ENCODE measurements around the gene AFF3. TPM values are rescaled to one million over a fixed set of nuclear protein-coding genes. Genes with fewer than 3 reads are reported as not detected.

The AFF3 gene
- total RNA-seq, 3 donors from 2014 or later, result 4.2 to 56.6 (median 5.2) TPM

GRCh38 chr2:100184055-100184737 lies 41.8 kb upstream of the AFF3 start:
- ATAC-seq, result no peak
- H3K4me1 ChIP-seq (ENCODE audit: low read depth), result no peaks in the 10 kb centered on the region
- intact Hi-C loops (cut with DNase I, micrococcal nuclease), result no loop called here
- TF ChIP-seq CTCF (IDR thresholded peaks at IDR 0.05), result no peak
- H3K36me3 ChIP-seq (ENCODE audit: low read depth), result no peaks in the 10 kb centered on the region
- DNase-seq, result no peak
- no peaks in the 10 kb centered on the region for H3K9me3 ChIP-seq
- H3K4me3 ChIP-seq, result no peak overlapping the region

GRCh38 chr2:100182494-100183361 lies 40.3 kb upstream of the AFF3 start:
- no peaks in the 10 kb centered on the region for H3K4me1 ChIP-seq (ENCODE audit: low read depth)
- no peak overlapping the region for H3K4me3 ChIP-seq
- H3K9me3 ChIP-seq, result no peaks in the 10 kb centered on the region
- DNase-seq (no peak), ATAC-seq (no peak)
- no peaks in the 10 kb centered on the region for H3K36me3 ChIP-seq (ENCODE audit: low read depth)
- intact Hi-C loops (cut with DNase I, micrococcal nuclease), result no loop called here
- TF ChIP-seq CTCF (IDR thresholded peaks at IDR 0.05), result no peak

GRCh38 chr2:100180503-100180902 lies 38.1 kb upstream of the AFF3 start:
- Histone ChIP-seq H3K4me1 (ENCODE audit: low read depth) (no peaks in the 10 kb centered on the region), H3K4me3 (no peak overlapping the region), H3K9me3 (no peaks in the 10 kb centered on the region), H3K36me3 (ENCODE audit: low read depth) (no peaks in the 10 kb centered on the region)
- DNase-seq (no peak), ATAC-seq (no peak)
- intact Hi-C loops (cut with DNase I, micrococcal nuclease), result no loop called here
- TF ChIP-seq CTCF (IDR thresholded peaks at IDR 0.05), result no peak

GRCh38 chr2:100179806-100180205 lies 37.4 kb upstream of the AFF3 start:
- intact Hi-C loops (cut with DNase I, micrococcal nuclease), result no loop called here

DNA sequence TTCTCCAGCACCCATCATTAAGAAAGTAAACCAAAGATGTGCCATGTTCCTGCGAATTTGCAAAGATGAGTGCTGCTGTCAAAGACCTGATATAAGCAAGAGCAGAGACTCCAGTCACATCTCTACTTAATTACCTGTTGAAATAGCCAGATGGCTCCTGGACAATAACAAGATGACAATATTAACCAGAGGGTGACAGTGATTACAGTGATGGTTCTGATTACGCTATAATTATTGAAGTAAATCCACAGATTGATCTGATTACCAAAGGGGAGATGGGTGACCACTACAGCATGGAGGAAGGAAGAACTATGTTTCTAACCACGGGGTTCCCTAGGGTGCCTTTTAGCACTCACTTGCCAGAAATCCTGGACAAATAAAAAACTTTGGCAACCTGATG lies 36.5 kb upstream of the AFF3 start:
- H3K4me1 ChIP-seq (ENCODE audit: low read depth), result no peaks in the 10 kb centered on the region
- H3K4me3 ChIP-seq, result no peak overlapping the region
- ATAC-seq (no peak), DNase-seq (no peak)
- H3K36me3 ChIP-seq (ENCODE audit: low read depth), result no peaks in the 10 kb centered on the region
- no peaks in the 10 kb centered on the region for H3K9me3 ChIP-seq
- intact Hi-C loops (cut with DNase I, micrococcal nuclease), result no loop called here
- TF ChIP-seq CTCF (IDR thresholded peaks at IDR 0.05), result no peak

More at GRCh38 chr2:100179806-100180205, 37.4 kb upstream of the AFF3 start:
- no peak for TF ChIP-seq CTCF (IDR thresholded peaks at IDR 0.05)
- ATAC-seq, result no peak
- no peak for DNase-seq
- Histone ChIP-seq H3K9me3 (no peaks in the 10 kb centered on the region), H3K4me1 (ENCODE audit: low read depth) (no peaks in the 10 kb centered on the region), H3K4me3 (no peak overlapping the region), H3K36me3 (ENCODE audit: low read depth) (no peaks in the 10 kb centered on the region)
